ENCODE measurements around the gene CLIP3. TPM values are rescaled to one million over a fixed set of nuclear protein-coding genes. Genes with fewer than 3 reads are reported as not detected.
A peak's percentile ranks its signal among the peaks of the same experiment; 100 is the strongest.

CLIP3 gene
- total RNA-seq, 1 experiment from 2014 or later, result 2.3 TPM

DNA sequence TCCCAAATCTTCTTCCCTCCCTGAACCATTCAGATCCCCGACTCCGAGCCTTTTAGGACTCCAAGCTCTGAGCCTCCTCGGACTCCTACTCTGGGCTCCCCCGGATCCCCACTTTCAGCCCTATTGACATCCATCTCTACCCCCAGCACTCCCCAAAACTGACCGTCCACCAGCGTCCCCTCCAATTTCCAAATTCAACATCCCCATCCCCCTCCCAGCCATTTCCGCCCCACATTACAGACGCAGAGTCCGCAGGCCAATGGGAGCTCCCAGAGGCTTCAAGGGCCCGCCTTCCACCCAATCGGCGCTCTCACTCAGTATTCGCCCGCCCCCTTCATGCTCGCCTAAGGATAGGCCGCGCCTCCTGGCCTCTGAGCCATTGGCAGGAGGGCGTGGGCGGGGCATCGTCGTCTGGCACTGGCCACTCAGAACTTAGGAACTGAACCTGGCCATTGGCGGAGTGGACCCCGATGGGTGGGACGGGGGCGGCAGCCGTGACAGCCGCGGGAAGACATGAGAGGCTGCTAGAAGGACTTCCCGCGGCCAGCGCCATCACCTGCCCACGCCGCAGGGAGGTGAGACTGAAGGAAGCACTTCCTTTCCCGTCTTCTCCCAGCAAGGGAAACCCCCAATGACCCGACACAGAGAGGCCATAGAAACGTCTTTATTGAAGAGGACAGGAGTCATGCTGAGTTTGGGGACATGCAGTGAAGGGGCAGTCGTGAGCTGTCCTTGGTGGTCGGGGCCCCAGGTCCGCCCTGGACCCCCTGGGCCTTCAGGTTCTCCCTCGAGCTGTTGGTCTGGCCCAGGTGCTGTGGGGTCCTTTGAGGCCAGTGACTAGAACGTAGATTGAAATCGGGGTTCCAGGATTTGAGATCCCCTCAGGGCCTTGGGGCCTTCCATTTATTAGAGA, 18.4 kb downstream of the CLIP3 start, which contains the start of gene ALKBH6:
Gene ALKBH6, minus strand, starts transcription at position 202 of the 913 bp plus-strand sequence. CDS start 816 bp downstream, outside the sequence.
- DNase-seq (ENCODE audit: low read depth), result peak; percentile 99
- in situ Hi-C loops (cut with HindIII; ENCODE audit: low pct_unique_long_range_greater_than_20kb, low sequenced_read_pairs), result no loop called here

DNA sequence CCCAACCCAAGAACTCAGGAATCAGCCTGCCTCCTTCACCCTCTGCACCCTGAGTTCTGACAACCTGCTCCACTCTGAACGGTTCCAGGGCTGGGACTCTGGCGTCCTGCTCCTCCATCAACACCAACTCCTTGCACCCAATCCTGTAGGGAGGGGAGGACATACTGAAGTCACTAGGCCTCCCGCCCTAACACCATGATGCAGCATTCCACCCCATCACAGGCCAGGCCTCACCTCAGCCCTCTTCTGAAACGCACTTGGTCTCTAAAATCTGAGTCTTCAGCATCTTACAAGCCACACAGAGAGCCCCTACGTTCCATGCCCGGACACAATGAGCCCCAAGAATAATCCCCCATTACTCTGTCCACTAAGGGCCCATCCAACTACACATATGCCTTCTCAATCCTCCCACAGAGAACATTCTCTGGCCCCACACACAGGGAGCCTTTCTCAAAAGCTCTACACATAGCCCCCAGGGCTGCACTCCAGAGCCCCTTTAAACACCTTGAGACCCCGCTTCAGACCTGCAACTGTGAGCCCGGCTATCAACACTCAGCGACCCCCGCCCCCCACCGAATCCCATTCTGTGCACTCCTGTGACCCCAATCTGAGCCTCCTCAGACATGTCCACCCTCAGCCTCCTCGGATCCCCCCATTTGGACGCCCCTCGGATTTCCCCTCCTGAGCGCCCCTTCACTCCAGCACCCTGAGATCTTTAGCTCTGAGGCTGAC, 19.2 kb downstream of the CLIP3 start:
- DNase-seq (ENCODE audit: low read depth), result no peak
- in situ Hi-C loops (cut with HindIII; ENCODE audit: low pct_unique_long_range_greater_than_20kb, low sequenced_read_pairs), result no loop called here

DNA sequence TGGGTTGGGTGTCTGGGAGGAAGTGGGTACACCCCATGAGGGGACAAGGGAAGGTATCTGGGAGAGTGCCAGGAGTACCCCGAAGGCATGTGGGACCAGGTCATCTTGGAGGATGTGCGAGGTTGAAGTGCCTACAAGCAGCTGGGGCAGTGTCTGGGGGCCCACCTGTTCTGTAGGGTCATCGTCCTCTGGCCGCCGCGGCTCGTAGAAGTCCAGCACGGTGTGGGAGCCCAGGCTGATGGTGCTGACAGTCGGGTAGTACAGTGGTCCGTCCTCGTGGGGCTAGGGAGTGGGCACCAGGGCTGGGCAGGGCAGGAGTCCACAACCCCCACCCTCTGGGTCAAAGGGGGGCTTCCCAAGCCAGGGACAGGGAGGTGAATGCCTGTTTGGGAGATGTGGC, 22.3 kb downstream of the CLIP3 start:
- in situ Hi-C loops (cut with HindIII; ENCODE audit: low pct_unique_long_range_greater_than_20kb, low sequenced_read_pairs), result no loop called here
- DNase-seq (ENCODE audit: low read depth), result no peak

DNA sequence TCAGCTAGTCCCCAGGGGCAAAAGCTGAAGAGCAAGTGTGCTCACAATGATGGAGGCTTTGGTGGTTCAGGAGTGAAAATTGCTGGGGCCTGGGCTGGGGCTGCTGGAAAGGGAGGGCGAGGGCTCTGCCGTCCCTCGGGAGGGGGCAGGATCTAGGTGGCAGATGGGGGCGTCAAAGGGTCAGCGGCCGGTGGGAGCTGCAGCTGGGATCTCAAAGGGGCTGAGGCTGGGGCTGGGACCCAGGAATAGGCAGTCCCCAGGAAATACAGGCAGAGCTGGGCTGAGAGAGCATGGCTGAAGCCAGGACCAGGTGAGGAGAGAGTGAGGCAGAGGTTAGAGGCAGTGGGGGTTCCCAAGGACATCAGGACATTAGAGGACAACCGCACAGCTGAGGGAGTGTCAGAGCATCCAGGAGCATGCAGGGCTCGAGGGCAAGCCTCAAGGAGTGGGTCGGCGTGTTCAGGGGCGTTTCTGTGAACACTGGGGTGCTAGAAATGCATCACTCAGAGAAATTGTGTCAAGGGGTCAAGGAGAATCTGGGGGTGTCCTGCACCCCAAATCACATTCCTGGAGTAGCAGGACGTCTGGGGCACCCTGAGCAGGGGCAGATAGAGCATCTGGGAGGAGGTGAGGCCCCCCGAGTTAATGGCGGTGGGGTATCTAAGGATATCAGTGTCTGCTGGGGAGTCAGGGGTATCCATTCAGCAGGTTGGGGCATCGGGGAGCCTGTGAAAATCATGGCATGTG, 22.9 kb downstream of the CLIP3 start:
- DNase-seq (ENCODE audit: low read depth), result no peak
- in situ Hi-C loops (cut with HindIII; ENCODE audit: low pct_unique_long_range_greater_than_20kb, low sequenced_read_pairs), result no loop called here

DNA sequence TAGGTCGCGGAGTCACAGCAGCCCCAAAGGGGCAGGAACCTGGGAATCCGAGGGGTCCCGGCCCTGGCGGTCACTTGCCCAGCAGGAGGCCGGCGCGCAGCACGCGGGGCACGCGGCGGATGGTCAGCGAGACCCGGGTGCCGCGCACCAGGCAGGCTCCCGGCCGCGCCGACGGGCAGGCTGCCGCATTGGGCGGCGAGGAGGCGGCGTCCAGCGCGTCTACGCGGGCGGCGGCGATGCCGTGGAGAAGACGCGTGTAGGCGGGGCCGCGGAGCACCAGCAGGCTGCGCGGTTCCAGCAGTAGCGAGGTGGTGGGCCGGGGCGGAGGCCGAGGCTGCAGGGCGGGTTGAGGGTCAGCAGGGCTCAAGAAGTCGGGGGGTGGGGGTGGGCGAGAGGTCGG, 23.5 kb downstream of the CLIP3 start:
- peak; percentile 31 for DNase-seq (ENCODE audit: low read depth)
- in situ Hi-C loops (cut with HindIII; ENCODE audit: low pct_unique_long_range_greater_than_20kb, low sequenced_read_pairs), result no loop called here

DNA sequence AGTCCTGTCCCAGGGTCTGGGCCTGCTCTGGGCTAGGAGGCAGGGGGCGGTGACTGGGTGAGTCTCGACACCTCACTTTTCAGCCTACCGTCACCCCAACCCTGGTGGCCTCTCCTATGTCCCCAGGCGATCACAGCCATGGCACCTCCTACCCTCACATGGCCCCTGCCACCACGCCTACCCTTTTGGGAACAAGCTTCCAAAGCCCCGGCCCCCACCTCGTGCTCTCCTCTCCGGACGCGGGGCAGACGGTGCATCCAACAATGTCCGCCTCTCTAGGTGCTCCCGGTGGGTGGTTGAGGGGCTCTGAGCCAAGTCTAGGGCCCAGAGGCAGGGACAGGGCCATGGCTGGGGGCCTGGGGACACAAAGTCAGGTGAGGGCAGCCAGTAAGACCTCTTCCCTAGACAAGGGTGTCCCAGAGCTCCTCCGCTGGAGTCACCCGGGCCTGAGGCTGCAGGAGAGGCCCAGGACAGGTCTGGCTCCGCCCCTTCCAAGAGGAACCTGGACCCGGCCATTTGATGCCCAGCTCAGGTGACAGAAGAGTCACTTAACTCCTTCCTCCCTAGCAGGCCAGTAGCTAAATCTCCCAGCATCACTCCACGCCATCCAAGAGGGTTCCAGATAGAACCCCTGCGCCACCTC, 24.2 kb downstream of the CLIP3 start, which contains the start of gene SYNE4:
Gene SYNE4, minus strand, starts transcription at position 478 of the 643 bp plus-strand sequence. Its CDS starts 132 bp downstream, at position 346.
- in situ Hi-C loops (cut with HindIII; ENCODE audit: low pct_unique_long_range_greater_than_20kb, low sequenced_read_pairs), result no loop called here
- peak; percentile 18 for DNase-seq (ENCODE audit: low read depth)

DNA sequence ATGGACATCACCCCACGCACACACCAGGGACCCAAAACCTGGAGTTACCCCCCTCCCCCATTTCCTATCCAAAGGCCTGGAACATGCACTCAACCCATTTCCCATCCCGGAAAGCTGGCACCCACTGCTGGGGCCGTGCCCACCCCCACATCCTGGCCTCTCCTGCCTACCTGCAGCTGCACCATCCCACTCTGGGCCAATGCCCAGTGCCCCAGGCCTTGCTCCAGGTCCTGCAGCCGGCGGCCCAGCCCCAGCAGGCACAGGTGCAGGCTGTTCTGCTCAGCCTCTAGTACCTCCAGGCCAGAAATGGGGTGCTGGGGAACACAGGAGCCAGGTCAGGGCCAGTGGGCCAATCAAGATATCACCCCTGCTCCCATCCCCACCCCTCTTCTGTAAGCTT, 25.7 kb downstream of the CLIP3 start:
- in situ Hi-C loops (cut with HindIII; ENCODE audit: low pct_unique_long_range_greater_than_20kb, low sequenced_read_pairs), result no loop called here
- DNase-seq (ENCODE audit: low read depth), result no peak

DNA sequence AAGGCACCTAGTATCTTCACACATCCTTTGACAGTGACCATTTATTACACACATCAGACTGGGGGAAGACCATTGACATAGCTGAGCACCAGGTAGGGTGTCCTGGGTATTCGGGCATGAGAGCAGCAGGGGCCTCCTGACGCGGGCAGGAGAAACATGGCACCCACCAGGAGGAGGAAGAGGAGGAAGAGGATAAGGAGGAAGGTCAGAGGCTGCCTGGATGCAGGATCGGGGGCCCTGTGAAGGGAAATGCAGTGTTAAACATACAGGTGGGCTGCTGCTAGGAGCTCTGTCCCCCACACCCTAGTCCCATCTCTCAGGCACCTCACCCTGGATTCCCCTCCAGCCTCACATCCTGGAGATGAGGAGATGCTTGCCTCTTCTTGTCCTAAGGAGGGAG, 29.4 kb downstream of the CLIP3 start:
- in situ Hi-C loops (cut with HindIII; ENCODE audit: low pct_unique_long_range_greater_than_20kb, low sequenced_read_pairs), result no loop called here
- DNase-seq (ENCODE audit: low read depth), result no peak

DNA sequence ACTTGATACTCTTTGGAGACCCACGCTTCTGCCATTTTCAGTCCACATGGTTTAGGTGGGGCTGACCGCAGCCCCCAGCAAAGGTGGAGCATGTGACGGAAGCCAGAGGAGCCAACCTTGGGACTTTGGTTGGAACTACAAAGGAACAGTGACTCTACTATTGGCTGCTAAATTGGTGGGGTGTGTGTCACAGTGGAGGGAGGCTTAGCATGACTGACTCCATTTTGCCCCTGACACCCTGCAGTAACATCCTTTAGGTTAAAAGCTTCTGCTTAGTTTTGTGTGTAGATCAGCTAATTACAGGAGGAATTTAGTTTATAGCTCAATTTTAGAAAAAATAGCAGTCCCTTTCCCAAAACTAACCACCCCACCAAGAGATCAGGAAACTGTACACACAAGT, 31.1 kb downstream of the CLIP3 start:
- in situ Hi-C loops (cut with HindIII; ENCODE audit: low pct_unique_long_range_greater_than_20kb, low sequenced_read_pairs), result no loop called here
- no peak for DNase-seq (ENCODE audit: low read depth)

DNA sequence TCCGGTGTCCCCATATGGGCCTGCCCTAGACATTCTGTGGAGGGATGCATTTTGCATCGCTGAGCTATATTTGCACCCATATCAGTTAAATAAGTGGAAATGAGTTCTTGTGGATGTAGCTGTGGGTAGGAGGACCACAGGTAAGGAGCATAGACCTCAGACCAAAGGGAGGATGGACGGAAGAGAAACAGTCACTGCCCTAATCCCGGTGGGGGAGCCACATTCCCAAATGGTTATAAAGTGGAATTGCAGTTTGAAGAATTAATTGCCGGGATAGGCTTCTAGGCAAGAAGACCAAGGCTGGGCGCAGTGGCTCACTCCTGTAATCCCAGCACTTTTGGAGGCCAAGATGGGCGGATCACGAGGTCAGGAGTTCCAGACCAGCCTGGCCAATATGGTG, 35.9 kb downstream of the CLIP3 start:
- no peak for DNase-seq (ENCODE audit: low read depth)
- in situ Hi-C loops (cut with HindIII; ENCODE audit: low pct_unique_long_range_greater_than_20kb, low sequenced_read_pairs), result no loop called here

DNA sequence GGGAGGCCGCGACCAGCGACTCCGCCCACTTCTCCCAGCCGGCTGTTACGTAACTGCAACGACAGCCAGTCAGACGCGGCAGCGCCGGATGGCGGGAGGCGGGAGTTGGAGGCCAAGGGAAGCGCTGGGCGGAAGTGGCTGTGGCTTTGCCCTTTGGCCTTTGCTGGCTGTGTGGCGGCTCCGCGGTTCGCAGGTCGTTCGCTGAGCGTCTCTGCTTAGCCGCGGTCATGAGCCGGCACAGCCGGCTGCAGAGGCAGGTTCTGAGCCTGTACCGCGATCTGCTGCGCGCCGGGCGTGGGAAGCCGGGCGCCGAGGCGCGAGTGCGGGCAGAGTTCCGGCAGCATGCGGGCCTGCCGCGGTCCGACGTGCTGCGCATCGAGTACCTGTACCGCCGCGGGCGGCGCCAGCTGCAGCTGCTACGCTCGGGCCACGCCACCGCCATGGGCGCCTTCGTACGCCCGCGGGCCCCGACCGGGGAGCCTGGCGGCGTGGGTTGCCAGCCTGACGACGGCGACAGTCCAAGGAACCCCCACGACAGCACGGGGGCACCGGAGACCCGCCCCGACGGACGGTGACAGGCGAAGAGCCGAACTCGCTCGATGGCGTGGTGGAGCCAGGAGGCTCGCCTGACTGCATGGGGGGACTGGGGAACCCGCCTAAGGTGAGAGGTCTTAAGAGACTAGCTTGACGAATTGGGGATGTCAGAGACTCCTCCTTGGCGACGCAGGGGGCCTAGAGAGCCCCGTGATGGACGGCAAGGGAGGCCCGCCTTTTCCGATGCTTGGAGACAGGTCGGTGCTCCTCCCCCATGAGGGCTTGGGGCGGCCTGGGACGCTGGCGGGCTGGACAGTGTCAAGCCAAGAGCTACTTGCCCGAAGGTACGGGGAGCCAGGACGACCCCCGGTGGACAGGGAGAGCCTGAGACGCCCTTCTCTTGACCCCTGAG, 37.4 kb downstream of the CLIP3 start, which contains the start of gene SDHAF1:
Gene SDHAF1, plus strand, starts transcription at position 141 of the 946 bp plus-strand sequence. Its CDS starts 87 bp downstream, at position 228.
- in situ Hi-C loops (cut with HindIII; ENCODE audit: low pct_unique_long_range_greater_than_20kb, low sequenced_read_pairs), result no loop called here
- DNase-seq (ENCODE audit: low read depth), result peak; percentile 93

DNA sequence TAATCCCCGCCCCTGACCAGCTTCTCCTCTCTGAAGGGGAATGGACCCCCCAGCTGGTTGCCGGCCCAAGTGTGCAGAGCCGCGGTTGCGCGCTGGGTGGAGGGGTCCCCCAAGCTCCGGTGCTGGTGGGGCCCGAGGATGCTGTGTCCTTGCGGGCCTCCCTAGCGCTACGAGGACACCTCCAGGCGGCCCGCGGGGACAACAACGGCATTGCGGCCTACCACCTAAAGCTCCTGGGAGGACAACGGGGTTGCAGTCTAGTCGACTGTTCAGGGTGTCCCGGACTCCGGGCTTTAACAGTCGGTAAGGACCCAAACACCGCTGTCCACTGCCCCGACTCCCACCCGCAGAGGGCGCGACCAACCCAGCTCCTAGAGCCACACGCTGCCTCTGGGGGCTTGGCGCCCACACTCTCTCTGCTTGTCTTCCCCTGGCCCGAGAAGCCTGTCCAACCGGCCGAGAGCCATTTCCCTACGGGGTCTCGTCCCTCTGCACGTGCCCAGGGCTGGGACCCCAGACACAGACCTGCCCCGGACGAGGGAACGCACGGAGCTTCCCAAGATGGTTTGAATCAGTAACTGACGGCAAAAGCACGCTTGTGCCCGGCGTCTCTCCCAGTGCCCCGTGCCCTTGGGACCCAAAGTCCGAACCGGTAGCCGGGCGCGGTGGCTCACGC, 38.6 kb downstream of the CLIP3 start:
- no peak for DNase-seq (ENCODE audit: low read depth)
- in situ Hi-C loops (cut with HindIII; ENCODE audit: low pct_unique_long_range_greater_than_20kb, low sequenced_read_pairs), result no loop called here

DNA sequence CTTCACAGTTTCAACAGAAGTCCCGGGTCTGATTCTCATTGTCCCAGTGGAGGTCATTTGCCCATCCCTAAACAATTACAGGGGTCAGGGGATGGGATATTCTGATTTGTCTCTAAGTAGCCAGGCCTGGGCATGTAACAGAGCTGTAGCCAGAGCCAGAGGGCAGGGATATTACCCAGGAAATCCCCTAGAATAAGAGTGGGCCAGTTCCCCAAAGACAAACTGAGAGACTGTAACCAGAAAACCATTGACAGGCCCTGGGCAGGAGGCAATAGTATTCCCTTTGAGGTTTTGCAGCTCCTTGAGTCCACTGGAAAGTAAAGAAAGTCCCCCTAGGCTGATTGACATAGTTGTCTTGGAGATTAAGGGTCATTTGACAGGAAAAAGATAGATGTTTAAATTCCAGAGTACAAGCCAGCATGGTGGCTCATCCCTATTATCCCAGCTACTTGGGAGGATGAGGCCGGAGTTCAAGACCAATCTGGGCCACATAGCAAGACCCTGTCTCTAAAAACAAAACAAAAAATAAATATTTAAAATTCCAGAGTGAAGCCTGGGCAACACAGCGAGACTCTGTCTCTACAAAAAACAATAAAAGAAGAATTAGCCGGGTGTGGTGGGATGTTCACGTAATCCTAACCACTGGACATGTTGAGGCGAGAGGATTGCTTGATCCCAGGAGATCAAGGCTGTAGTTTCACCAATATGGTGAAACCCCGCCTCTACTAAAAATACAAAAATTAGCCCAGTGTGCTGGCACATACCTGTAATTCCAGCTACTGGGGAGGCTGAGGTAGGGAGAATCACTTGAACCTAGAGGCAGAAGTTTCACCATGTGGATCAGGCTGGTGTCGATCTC, 39.5 kb downstream of the CLIP3 start:
- in situ Hi-C loops (cut with HindIII; ENCODE audit: low pct_unique_long_range_greater_than_20kb, low sequenced_read_pairs), result no loop called here

DNA sequence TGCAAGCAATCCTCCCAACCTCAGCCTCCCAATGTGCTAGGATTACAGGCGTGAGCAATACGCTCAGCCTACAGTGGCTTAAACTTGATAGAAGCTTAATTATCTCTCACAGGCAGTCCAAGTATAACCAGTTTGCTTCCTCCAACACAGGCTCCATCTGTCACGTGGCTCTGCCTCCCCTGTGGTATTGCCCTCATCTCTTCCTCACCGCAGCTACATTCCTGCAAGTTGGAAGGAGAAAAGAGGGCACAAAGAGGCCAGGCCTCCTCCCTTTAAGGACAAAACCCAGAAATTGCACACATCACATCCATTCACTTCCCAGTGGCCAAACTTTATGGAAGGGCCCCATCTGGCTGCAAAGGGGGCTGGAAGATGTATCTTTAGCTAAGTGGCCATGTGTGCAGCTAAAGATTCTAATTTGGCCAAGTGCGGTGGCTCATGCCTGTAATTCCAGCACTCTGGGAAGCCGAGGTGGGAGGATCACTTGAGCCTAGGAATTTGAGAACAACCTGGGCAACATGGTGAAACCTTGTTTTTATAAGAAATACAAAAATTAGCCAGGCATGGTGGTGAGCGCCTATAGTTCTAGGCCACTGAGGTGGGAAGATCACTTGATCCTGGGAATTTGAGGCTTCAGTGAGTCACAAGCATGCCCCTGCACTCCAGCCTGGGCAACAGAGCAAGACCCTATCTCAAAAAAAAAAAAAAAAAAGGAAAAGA, 40.8 kb downstream of the CLIP3 start:
- in situ Hi-C loops (cut with HindIII; ENCODE audit: low pct_unique_long_range_greater_than_20kb, low sequenced_read_pairs), result no loop called here

More for the DNA sequence above, 39.5 kb downstream of the CLIP3 start:
- DNase-seq (ENCODE audit: low read depth), result peak; percentile 16

More for the DNA sequence above, 40.8 kb downstream of the CLIP3 start:
- DNase-seq (ENCODE audit: low read depth), result peak; percentile 44

All from Caki2 (cell line).